Gastroesophageal sphincter (tissue), 3 donors: ENCODE measurements around the gene ATP2B2.

ENCODE experiments used
- CTCF ChIP-seq, 4 experiments: fragments of 200-600 bp in 2 of 4; fragments of 450-650 bp in 2 of 4; sonication (generic) in 1 of 4; IDR thresholded peaks; one replicate each; pipeline ENCODE4 v1.5.1; 2017 to 2019; ENCODE audit warnings: antibody characterized with exemption in 4 of 4, mild to moderate bottlenecking in 2 of 4, moderate library complexity in 2 of 4
- POLR2A ChIP-seq, 2 donors: fragments of 450-650 bp; IDR thresholded peaks; one replicate each; pipeline ENCODE4 v1.6.1; 2017; ENCODE audit warnings: antibody characterized with exemption in 2 of 2, mild to moderate bottlenecking in 2 of 2, moderate library complexity in 1 of 2
- POLR2AphosphoS5 ChIP-seq: sonication (generic); formaldehyde crosslinking; IDR thresholded peaks from one replicate; pipeline ENCODE4 v1.6.1; 2017; ENCODE audit warnings: antibody characterized with exemption

GRCh38 chr3:10308678-10309077 lies 196.7 kb downstream of the ATP2B2 start:
- TF ChIP-seq CTCF (IDR thresholded peaks at IDR 0.05) = no peak
- TF ChIP-seq POLR2AphosphoS5 = no peak
- TF ChIP-seq POLR2A (IDR thresholded peaks at IDR 0.05) = no peak
